CD4-positive, alpha-beta T cell (primary cell): ENCODE data around the gene SPRY1. TPM values are rescaled to one million over a fixed set of nuclear protein-coding genes. Genes with fewer than 3 reads are reported as not detected.

Experiments used
- ATAC-seq: fragments of 200-7000 bp; cut with Tn5 transposase; one replicate; pipeline ENCODE4 v1.10.0; 2022; ENCODE audit warnings: mild to moderate bottlenecking; ENCODE audit not compliant: poor library complexity
- CTCF ChIA-PET: fragments of 350-600 bp; sonication (Branson Sonifier 250); formaldehyde crosslinking; loops from one replicate; lab custom pipeline; 2021; ENCODE audit warnings: antibody characterized with exemption, inconsistent platforms; lab: Charles Lee
- POLR2A ChIA-PET: fragments of 350-600 bp; sonication (Branson Sonifier 250); formaldehyde crosslinking; loops from one replicate; lab custom pipeline; 2021; ENCODE audit warnings: antibody characterized with exemption, inconsistent platforms; lab: Charles Lee
- DNase-seq, 14 experiments: peaks; one replicate each; pipeline ENCODE4 v3.0.0-alpha.2; 2013 to 2020; ENCODE audit warnings: mixed read lengths in 2 of 14
- H3K27ac ChIP-seq, 2 donors: one replicate each; pipeline versions ENCODE4 v1.5.1 to v1.7.0; 2013; ENCODE audit warnings: low read length in 2 of 2, low read depth in 1 of 2, mild to moderate bottlenecking in 1 of 2
- H3K27me3 ChIP-seq, 2 experiments: 1 replicate in 1 of 2; 2 replicates in 1 of 2; pipeline versions ENCODE4 v1.6.1 to v1.7.0; 2013; ENCODE audit warnings: low read length in 2 of 2, control low read depth in 1 of 2, mild to moderate bottlenecking in 1 of 2, moderate library complexity in 1 of 2; ENCODE audit not compliant: insufficient read depth in 2 of 2, control insufficient read depth in 1 of 2
- H3K36me3 ChIP-seq: one replicate; pipeline ENCODE4 v1.6.1; 2013; ENCODE audit warnings: low read length, control low read depth; ENCODE audit not compliant: insufficient read depth
- H3K4me1 ChIP-seq: one replicate; pipeline ENCODE4 v1.6.1; 2013; ENCODE audit warnings: low read length, control low read depth; ENCODE audit not compliant: insufficient read depth
- H3K4me3 ChIP-seq: one replicate; pipeline ENCODE4 v1.5.1; 2013; ENCODE audit warnings: mild to moderate bottlenecking, low read length, moderate library complexity
- H3K9me3 ChIP-seq, 2 experiments: 1 replicate in 1 of 2; 2 replicates in 1 of 2; pipeline versions ENCODE4 v1.6.1 to v1.7.0; 2013; ENCODE audit warnings: low read length in 2 of 2, mild to moderate bottlenecking in 2 of 2, control low read depth in 1 of 2, moderate library complexity in 1 of 2; ENCODE audit not compliant: control insufficient read depth in 1 of 2, insufficient read depth in 1 of 2
- H3K27ac Mint-ChIP-seq: one replicate; pipeline ENCODE4 v1.8.0; 2020; ENCODE audit warnings: mixed read lengths
- H3K27me3 Mint-ChIP-seq: one replicate; pipeline ENCODE4 v1.8.0; 2021; ENCODE audit warnings: mixed read lengths
- H3K36me3 Mint-ChIP-seq: one replicate; pipeline ENCODE4 v1.8.0; 2021; ENCODE audit warnings: low read depth, mixed read lengths
- H3K4me1 Mint-ChIP-seq: one replicate; pipeline ENCODE4 v1.8.0; 2021; ENCODE audit warnings: low read depth, mixed read lengths
- H3K4me3 Mint-ChIP-seq: one replicate; pipeline ENCODE4 v1.8.0; 2020; ENCODE audit warnings: mild to moderate bottlenecking, mixed read lengths
- H3K9me3 Mint-ChIP-seq: one replicate; pipeline ENCODE4 v1.8.0; 2020; ENCODE audit warnings: mixed read lengths
- CTCF ChIP-seq: fragments of 200-600 bp; IDR thresholded peaks from one replicate; pipeline ENCODE4 v1.8.0; 2022; ENCODE audit warnings: antibody characterized with exemption, mild to moderate bottlenecking
- intact Hi-C, 2 experiments: fragments of 100-400 bp; cut with DNase I in 1 of 2; cut with micrococcal nuclease in 1 of 2; formaldehyde crosslinking; loops; one replicate each; pipeline versions ENCODE4 v1.15.1 to v1.9.0; 2023 to 2025; cut with DNase I, micrococcal nuclease
- polyA plus RNA-seq, 2 donors: library from polyadenylated mRNA; unstranded; fragments of 120-200 nt; gene quantifications; one replicate each; pipeline ENCODE4 v1.2.1, GENCODE V29; 2013
- total RNA-seq, 174 experiments: library from RNA in 2 of 174; stranded (reverse) in 2 of 174; gene quantifications; one replicate each; pipeline ENCODE4 v1.2.3 and lab custom pipeline; 2021 to 2026

SPRY1 gene
- total RNA-seq: 10 to 100 TPM; 19.6 to 20.3 TPM
- polyA plus RNA-seq (2013, experiment 1 of 2): 2.1 TPM
- 6.7 TPM for polyA plus RNA-seq (2013, experiment 2 of 2)
- 1.3 to 230 (median 9.5) reads per million in 172 experiments for total RNA-seq (lab: John Stamatoyannopoulos, UW)

- Histone ChIP-seq H3K27ac (no peak within 1 kb of the TSS), H3K27me3 (peaks cover 4 to 11% of the 10 kb centered on the region in 2 experiments), H3K4me1 (peaks cover 33% of the 10 kb centered on the region), H3K9me3 (peaks cover 0 to 8% of the 10 kb centered on the region in 2 experiments), H3K36me3 (no peaks in the 10 kb centered on the region), H3K4me3 (peak within 1 kb of the TSS; percentile 75)
- peak in 13 of 14 experiments; percentile 38 to 87 (median 62) for DNase-seq
- Mint-ChIP-seq H3K27me3 (peaks cover 25% of the 10 kb centered on the region), H3K4me1 (peaks cover 30% of the 10 kb centered on the region), H3K36me3 (peaks cover 14% of the 10 kb centered on the region), H3K4me3 (peak within 1 kb of the TSS; percentile 90), H3K27ac (peak within 1 kb of the TSS; percentile 70), H3K9me3 (no peaks in the 10 kb centered on the region)
- peak; percentile 67 for ATAC-seq
- intact Hi-C loops: loop anchor here (5.0 to 10.0 kb wide), 4 partner anchors 261 to 1318 kb away; partner anchors contain the start of genes ANKRD50 (in 1 of the 2), BBS12 (in 1 of the 2) and NUDT6 (in 1 of the 2)
- POLR2A ChIA-PET: interaction anchor here (0.6 to 1.7 kb wide), 7 partner anchors 10 to 204 kb away, joined by 3 to 5 read pairs (median 3); no protein-coding TSS in a partner anchor
- no peak for TF ChIP-seq CTCF
- CTCF ChIA-PET: no interaction called here
These were observed at the start of gene SPRY1 for GRCh38 chr4:123396307-123397143. TSS of gene SPRY1 (plus strand) at chr4:123396795. CDS start at chr4:123401592, 4,797 bp downstream.

GRCh38 chr4:123346951-123347350 lies 49.6 kb upstream of the SPRY1 start:
- H3K4me3 ChIP-seq: no peak overlapping the region
- ChIA-PET POLR2A (no interaction called here), CTCF (no interaction called here)
- no peaks in the 10 kb centered on the region for H3K4me1 ChIP-seq
- no peaks in the 10 kb centered on the region for H3K27me3 Mint-ChIP-seq
- H3K36me3 ChIP-seq: no peaks in the 10 kb centered on the region
- H3K4me1 Mint-ChIP-seq: no peaks in the 10 kb centered on the region
- H3K27ac ChIP-seq: no peak overlapping the region
- peaks cover 0 to 16% of the 10 kb centered on the region in 2 experiments for H3K27me3 ChIP-seq
- intact Hi-C loops: no loop called here
- H3K36me3 Mint-ChIP-seq: no peaks in the 10 kb centered on the region
- ATAC-seq (no peak), DNase-seq (no peak)
- no peak for TF ChIP-seq CTCF
- H3K4me3 Mint-ChIP-seq: no peak overlapping the region
- H3K9me3 ChIP-seq: peaks cover 0 to 5% of the 10 kb centered on the region in 2 experiments
- H3K27ac Mint-ChIP-seq: no peak overlapping the region
- H3K9me3 Mint-ChIP-seq: no peaks in the 10 kb centered on the region

GRCh38 chr4:123348946-123349345 lies 47.6 kb upstream of the SPRY1 start:
- no peaks in the 10 kb centered on the region for H3K36me3 Mint-ChIP-seq
- H3K27ac ChIP-seq: no peak overlapping the region
- peaks cover 0 to 16% of the 10 kb centered on the region in 2 experiments for H3K27me3 ChIP-seq
- H3K36me3 ChIP-seq: no peaks in the 10 kb centered on the region
- ATAC-seq (no peak), DNase-seq (no peak)
- peaks cover 0 to 5% of the 10 kb centered on the region in 2 experiments for H3K9me3 ChIP-seq
- no peak overlapping the region for H3K4me3 Mint-ChIP-seq
- no peaks in the 10 kb centered on the region for H3K9me3 Mint-ChIP-seq
- H3K27ac Mint-ChIP-seq: no peak overlapping the region
- no peaks in the 10 kb centered on the region for H3K4me1 ChIP-seq
- TF ChIP-seq CTCF: no peak
- no peak overlapping the region for H3K4me3 ChIP-seq
- peaks cover 2% of the 10 kb centered on the region for H3K27me3 Mint-ChIP-seq
- peaks cover 10% of the 10 kb centered on the region for H3K4me1 Mint-ChIP-seq
- intact Hi-C loops: no loop called here
- POLR2A ChIA-PET: no interaction called here
- CTCF ChIA-PET: no interaction called here
